Renal pelvis (tissue), 12 donors: Measurements from ENCODE around the gene CCDC92B. TPM values are rescaled to one million over a fixed set of nuclear protein-coding genes. Genes with fewer than 3 reads are reported as not detected.
"Not testable (repeated sequence)": the region's sequence is repeated elsewhere in the genome, so short reads cannot be mapped to it uniquely, and the experiment has no call there.

ENCODE experiments used
- DNase-seq: peaks from one replicate; pipeline ENCODE4 v3.0.0-alpha.2; 2013
- long read RNA-seq, 16 experiments: transcript quantifications; one replicate each; lab custom pipeline, GENCODE V29; 2026
- polyA plus RNA-seq, 3 donors: library from polyadenylated mRNA; unstranded; fragments of 120-200 nt; gene quantifications; one replicate each; pipeline ENCODE4 v1.2.1, GENCODE V29; 2013; ENCODE audit not compliant: insufficient read length in 3 of 3

CCDC92B gene
- under 1 TPM; 0.14 to 0.43 (median 0.27) TPM for polyA plus RNA-seq
- long read RNA-seq, donor 1 = 0 reads
- long read RNA-seq, donor 2 = 0 reads
- long read RNA-seq, donor 3 = 0 reads
- long read RNA-seq, donor 4 = 0 reads
- long read RNA-seq, donor 5, partial matches to known transcripts = 0 of 2 reads
- long read RNA-seq, donor 5, other reads (novel, unspliced or antisense) = 0 of 2 reads
- long read RNA-seq, donor 6, partial matches to known transcripts = 0 of 1 reads
- long read RNA-seq, donor 6, other reads (novel, unspliced or antisense) = 0 of 1 reads
- long read RNA-seq, donor 7, partial matches to known transcripts = 0 of 1 reads
- long read RNA-seq, donor 7, other reads (novel, unspliced or antisense) = 0 of 1 reads
- long read RNA-seq, donor 8, partial matches to known transcripts = 0 of 1 reads
- long read RNA-seq, donor 8, other reads (novel, unspliced or antisense) = 0 of 1 reads
- long read RNA-seq, donor 9 = 0 reads
- long read RNA-seq, donor 10 = 0 reads
- long read RNA-seq, donor 11 = 0 reads
- long read RNA-seq, donor 12 = 0 reads
- long read RNA-seq, donor 13, partial matches to known transcripts = 0 of 1 reads
- long read RNA-seq, donor 13, other reads (novel, unspliced or antisense) = 0 of 1 reads
- long read RNA-seq, donor 14 = 0 reads
- long read RNA-seq, donor 15 = 0 reads
- long read RNA-seq, donor 16, partial matches to known transcripts = 0 of 1 reads
- long read RNA-seq, donor 16, other reads (novel, unspliced or antisense) = 0 of 1 reads

DNA sequence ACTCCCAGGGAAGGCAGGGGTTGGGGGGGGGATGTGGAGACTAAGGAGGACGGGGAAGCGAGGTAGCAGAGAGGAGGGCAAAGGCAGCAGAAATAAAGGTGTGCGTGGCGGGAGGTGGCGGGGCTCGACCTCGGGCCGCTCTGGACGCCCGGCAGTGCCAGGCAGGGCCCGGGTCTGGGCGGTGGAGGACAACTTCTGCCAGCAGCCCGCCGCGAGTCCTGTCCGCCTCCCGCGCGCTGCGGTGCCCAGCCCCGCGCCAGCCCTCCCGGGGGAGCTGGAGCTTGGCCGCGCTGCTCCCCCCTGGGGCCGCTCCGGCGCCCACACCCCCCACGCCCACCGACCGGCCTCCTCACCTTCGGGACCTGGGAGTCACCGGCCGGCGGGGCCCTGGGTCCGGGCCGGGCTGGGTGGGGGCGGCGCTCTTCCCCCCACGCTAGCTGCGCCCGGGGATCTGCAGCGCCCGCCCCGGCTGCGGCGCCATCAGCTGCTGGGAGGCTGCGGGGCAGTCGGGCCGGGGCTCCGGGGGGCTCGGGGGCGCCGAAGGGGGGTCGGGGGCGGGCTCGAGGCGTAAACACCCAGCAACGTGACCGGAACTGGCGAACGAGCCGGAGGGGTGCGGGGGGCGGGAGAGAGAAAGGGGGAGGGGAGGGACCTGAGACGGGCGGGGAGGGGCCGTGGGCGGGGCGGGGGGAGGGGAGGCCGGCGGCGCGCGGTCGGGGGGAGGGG is at the start of gene CCDC92B:
TSS of gene CCDC92B (minus strand) at position 595 of the 726 bp plus-strand sequence. CDS start 14,507 bp downstream, outside the sequence.
- no peak for DNase-seq

GRCh38 chr17:2798678-2799077 is 49.2 kb upstream of the CCDC92B start:
- DNase-seq = no peak

- DNase-seq = no peak
These were observed 48.7 kb upstream of the CCDC92B start for GRCh38 chr17:2798188-2798587.

GRCh38 chr17:2797637-2798036 is 48.2 kb upstream of the CCDC92B start:
- no peak for DNase-seq

DNA sequence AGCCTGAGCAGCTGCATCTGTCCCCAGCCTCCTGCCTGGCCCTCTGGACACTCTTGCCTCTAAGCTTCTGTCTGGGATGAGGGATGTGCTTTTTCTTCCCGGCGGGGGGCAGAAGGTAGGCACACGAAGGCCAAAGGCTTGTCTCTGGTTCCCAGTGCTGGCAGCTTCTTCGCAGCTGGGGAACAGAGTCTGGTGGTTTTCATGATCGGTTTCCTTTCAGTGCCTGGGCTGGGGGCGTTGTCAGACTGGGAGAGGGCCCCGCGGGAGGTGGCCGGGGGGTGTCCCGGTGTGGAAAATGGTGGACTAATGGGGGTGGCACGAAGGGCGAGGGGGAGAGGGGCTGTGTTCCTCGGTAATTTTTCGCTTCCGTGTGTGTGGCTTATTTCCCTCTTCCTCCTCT is 47.8 kb upstream of the CCDC92B start:
- DNase-seq = no peak

- no peak for DNase-seq
These were observed 47.0 kb upstream of the CCDC92B start, which contains the start of gene RAP1GAP2 for GRCh38 chr17:2796164-2797125. Gene RAP1GAP2 (plus strand): TSS chr17:2796438. CDS start chr17:2796528, 90 bp downstream.

- DNase-seq = no peak
These were observed 46.1 kb upstream of the CCDC92B start for GRCh38 chr17:2795441-2796163.

GRCh38 chr17:2794111-2794803 is 44.8 kb upstream of the CCDC92B start:
- no peak for DNase-seq

- no peak for DNase-seq
These were observed 43.1 kb upstream of the CCDC92B start for GRCh38 chr17:2792366-2793169.

DNA sequence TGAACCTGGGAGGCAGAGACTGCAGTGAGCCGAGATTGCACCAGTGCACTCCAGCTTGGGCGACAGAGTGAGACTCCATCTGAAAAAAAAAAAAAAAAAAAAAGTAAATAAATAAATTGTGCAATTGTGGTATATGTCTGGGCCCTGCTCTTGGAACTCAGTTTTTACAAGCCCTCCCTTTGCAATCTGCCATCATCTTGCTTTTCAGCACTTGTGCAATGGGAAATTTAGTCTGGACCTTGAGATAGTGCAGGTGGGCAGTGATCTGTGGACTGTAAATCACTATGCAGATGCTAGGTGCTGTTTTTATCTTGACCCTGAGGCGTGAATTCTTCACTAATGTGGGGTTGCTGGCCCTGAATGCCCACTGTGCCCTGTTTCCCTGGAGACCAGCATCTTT is 40.2 kb upstream of the CCDC92B start:
- DNase-seq = no peak

GRCh38 chr17:2786176-2786881 is 36.9 kb upstream of the CCDC92B start:
- DNase-seq = peak; percentile 88

DNA sequence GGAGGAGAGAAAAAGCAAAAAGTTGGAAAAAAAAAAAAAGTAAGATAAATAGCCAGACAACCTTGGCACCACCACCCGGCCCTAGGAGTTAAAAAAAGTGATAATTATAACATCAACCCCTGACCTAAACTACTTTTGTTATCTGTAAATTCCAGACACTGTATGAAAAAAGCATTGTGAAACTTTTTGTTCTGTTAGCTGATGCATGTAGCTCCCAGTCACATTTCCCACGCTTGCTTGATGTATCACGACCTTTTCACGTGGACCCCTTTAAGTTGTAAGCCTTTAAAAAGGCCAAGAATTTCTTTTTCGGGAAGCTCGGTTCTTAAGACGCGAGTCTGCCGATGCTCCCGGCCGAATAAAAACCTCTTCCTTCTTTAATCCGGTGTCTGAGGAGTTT is 35.9 kb upstream of the CCDC92B start:
- DNase-seq = not testable (repeated sequence)

- DNase-seq = no peak
These were observed 35.4 kb upstream of the CCDC92B start for GRCh38 chr17:2784864-2785263.

DNA sequence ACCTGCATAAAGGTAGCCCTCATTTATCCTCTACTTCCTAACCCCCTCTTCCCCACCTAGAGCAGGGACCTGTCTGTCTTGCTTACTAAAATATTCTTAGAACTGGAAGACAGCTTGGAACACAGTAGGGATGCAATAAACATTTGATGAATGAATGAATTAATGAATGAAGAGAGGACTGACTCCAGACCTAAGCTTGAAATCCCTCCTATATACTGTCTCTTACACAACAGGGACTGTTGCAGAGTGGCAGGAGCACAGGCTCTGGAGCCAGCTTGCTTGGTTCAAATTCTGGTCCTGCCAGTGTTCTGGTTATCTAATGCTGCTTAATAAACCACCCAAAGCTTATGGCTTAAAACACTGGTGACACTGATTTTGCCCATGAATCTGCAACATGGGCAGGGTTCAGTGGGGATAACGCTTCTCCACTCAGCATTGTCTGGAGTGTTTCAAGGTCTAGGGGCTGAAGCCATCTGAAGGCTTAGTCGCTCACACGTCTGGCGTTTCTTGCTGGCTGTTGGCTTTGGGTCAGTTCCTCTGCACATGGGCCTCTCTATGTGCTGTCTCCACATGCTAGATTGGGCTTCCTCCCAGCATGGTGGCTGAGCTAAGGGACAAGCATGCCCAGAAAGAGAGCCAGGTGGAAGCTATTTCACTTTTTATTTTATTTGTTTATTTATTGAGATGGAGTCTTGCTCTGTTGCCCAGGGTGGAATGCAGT is 34.0 kb upstream of the CCDC92B start:
- no peak for DNase-seq

DNA sequence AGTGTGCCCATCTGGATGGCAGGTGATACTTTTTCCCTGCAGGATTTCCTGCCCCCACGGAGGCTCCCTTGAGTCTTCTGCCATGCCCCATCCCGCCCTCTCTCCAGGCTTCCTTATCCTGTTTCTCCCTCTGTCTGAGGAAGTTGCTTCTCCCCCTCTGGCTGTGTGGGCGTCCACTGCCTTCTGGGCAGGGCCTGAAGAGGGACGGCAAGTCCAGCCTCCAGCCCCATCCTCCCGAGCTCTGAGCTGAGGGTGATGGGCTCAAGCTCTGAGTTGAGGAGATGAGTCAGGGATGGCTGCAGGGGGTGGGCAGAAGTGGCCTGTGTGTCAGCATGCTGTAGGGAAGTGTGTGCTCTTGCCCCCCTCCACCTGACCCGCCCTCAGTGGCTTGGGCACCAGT is 32.6 kb upstream of the CCDC92B start:
- no peak for DNase-seq

- DNase-seq = not testable (repeated sequence)
These were observed 32.1 kb upstream of the CCDC92B start for GRCh38 chr17:2781598-2781997.

DNA sequence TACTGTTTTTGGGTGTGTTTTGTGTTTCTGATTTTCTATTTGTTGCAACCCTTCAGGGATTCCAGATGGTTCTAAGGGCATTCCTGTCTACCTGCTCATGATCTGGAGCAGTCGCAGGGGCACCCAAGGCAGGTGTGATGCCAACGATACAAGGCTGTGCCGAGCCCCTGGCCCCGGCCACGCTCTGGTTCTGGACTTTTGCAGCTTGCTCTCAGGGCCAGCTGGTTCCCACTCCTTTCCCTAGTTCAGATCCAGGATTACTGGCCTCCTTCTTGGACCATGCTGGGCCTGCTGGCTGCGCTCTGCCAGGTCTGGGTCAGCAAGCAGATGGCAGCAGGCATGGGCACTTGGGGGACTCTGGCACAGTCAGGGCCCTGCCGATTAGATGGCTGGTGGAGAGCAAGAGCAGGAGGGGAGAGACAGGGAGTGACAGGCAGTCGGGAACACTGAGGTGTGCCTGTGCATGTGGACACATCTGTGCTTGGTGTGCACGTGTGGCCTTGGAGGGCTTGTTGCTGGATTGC is 31.5 kb upstream of the CCDC92B start:
- DNase-seq = no peak
